ENCODE measurements around the gene ARL17B.
"Not testable (repeated sequence)": the region's sequence is repeated elsewhere in the genome, so short reads cannot be mapped to it uniquely, and the experiment has no call there.

- not testable (repeated sequence) for TF ChIP-seq POLR2AphosphoS5, POLR2A (IDR thresholded peaks at IDR 0.05)
- TF ChIP-seq, protein P1, sequence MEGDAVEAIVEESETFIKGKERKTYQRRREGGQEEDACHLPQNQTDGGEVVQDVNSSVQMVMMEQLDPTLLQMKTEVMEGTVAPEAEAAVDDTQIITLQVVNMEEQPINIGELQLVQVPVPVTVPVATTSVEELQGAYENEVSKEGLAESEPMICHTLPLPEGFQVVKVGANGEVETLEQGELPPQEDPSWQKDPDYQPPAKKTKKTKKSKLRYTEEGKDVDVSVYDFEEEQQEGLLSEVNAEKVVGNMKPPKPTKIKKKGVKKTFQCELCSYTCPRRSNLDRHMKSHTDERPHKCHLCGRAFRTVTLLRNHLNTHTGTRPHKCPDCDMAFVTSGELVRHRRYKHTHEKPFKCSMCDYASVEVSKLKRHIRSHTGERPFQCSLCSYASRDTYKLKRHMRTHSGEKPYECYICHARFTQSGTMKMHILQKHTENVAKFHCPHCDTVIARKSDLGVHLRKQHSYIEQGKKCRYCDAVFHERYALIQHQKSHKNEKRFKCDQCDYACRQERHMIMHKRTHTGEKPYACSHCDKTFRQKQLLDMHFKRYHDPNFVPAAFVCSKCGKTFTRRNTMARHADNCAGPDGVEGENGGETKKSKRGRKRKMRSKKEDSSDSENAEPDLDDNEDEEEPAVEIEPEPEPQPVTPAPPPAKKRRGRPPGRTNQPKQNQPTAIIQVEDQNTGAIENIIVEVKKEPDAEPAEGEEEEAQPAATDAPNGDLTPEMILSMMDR (IDR thresholded peaks at IDR 0.05) = not testable (repeated sequence)
These were observed 130.2 kb downstream of the ARL17B start for GRCh38 chr17:46231359-46231758.

Data from upper lobe of left lung (tissue), 4 donors.